GM12878 (cell line): ENCODE measurements around the gene TCF7L2. TPM values are rescaled to one million over a fixed set of nuclear protein-coding genes. Genes with fewer than 3 reads are reported as not detected.

Experiments
- ATAC-seq: fragments of 200-7000 bp; cut with Tn5 transposase; 3 replicates; pipeline ENCODE4 v1.9.1; 2020; ENCODE audit warnings: mild to moderate bottlenecking, moderate library complexity
- BruUV-seq: library from RNA; stranded (reverse); fragments of 400-500 nt; replicated peaks from 2 replicates; lab custom pipeline; 2021; lab: Mats Ljungman, UMichigan
- CTCF ChIA-PET: fragments of 300-600 bp; sonication (Branson Sonifier 250); formaldehyde crosslinking; extraction: SDS; loops from one replicate; lab custom pipeline; 2021; ENCODE audit warnings: inconsistent platforms; lab: Yijun Ruan, JAX
- POLR2A ChIA-PET: fragments of 350-600 bp; formaldehyde crosslinking; extraction: SDS; loops from one replicate; lab custom pipeline; 2021; ENCODE audit warnings: inconsistent platforms; lab: Charles Lee
- RAD21 ChIA-PET: fragments of 300-600 bp; sonication (Branson Sonifier 250); formaldehyde crosslinking; loops from one replicate; lab custom pipeline; 2023; ENCODE audit warnings: antibody characterized with exemption; ENCODE audit not compliant: unreplicated experiment; lab: Charles Lee
- SMC1A ChIA-PET: fragments of 300-600 bp; sonication (Branson Sonifier 250); formaldehyde crosslinking; loops from one replicate; lab custom pipeline; 2023; ENCODE audit not compliant: unreplicated experiment, uncharacterized antibody; lab: Charles Lee
- DNase-seq: peaks from one replicate; pipeline ENCODE4 v3.0.0-alpha.2; 2011; ENCODE audit warnings: low read depth, low spot score
- FAIRE-seq: peaks from 3 replicates; lab custom pipeline; 2011; peaks lifted over from hg19 to GRCh38; lab: Jason Lieb, UNC
- H2AFZ ChIP-seq: 2 replicates; pipeline ENCODE4 v1.6.0; 2011; ENCODE audit warnings: low read depth, low read length, control low read depth; ENCODE audit not compliant: control insufficient read depth
- H3K27ac ChIP-seq: 2 replicates; pipeline ENCODE4 v1.5.1; 2011; ENCODE audit warnings: control low read depth; ENCODE audit not compliant: control insufficient read depth, insufficient read depth
- H3K27me3 ChIP-seq, 2 experiments: replicated peaks in 1 of 2; 2 replicates each; pipeline versions ENCODE4 v1.6.0 to v1.6.1; 2011; ENCODE audit warnings: low read length in 1 of 2; ENCODE audit not compliant: control insufficient read depth in 2 of 2, insufficient read depth in 2 of 2
- H3K36me3 ChIP-seq, 2 experiments: 2 replicates each; pipeline ENCODE4 v1.5.1; 2011; ENCODE audit warnings: low read length in 1 of 2; ENCODE audit not compliant: control insufficient read depth in 2 of 2, insufficient read depth in 2 of 2
- H3K4me1 ChIP-seq: 2 replicates; pipeline ENCODE4 v1.6.1; 2011; ENCODE audit warnings: mild to moderate bottlenecking, low read length, moderate library complexity, mixed read lengths; ENCODE audit not compliant: control insufficient read depth, insufficient read depth
- H3K4me2 ChIP-seq: 2 replicates; pipeline ENCODE4 v1.6.0; 2011; ENCODE audit warnings: control low read depth; ENCODE audit not compliant: control insufficient read depth, insufficient read depth
- H3K4me3 ChIP-seq: fragments of 200-600 bp; sonication (generic); 2 replicates; pipeline ENCODE4 v1.5.1; 2016
- H3K79me2 ChIP-seq: 2 replicates; pipeline ENCODE4 v1.6.0; 2011; ENCODE audit warnings: low read length; ENCODE audit not compliant: control insufficient read depth, insufficient read depth
- H3K9ac ChIP-seq: 2 replicates; pipeline ENCODE4 v1.8.0; 2011; ENCODE audit warnings: low read length, control low read depth, mixed read lengths; ENCODE audit not compliant: control insufficient read depth, insufficient read depth
- H3K9me3 ChIP-seq: replicated peaks from 3 replicates; pipeline ENCODE4 v1.5.1; 2011; ENCODE audit warnings: mild to moderate bottlenecking, low read length; ENCODE audit not compliant: control insufficient read depth, insufficient read depth
- H4K20me1 ChIP-seq: 2 replicates; pipeline ENCODE4 v1.6.0; 2011; ENCODE audit not compliant: control insufficient read depth, insufficient read depth
- CREB1 ChIP-seq: IDR thresholded peaks from 2 replicates; pipeline ENCODE4 v1.6.1; 2012; ENCODE audit warnings: low read depth, mild to moderate bottlenecking, inconsistent platforms
- GABPA ChIP-seq: IDR thresholded peaks from 2 replicates; pipeline ENCODE4 v1.6.1; 2014; ENCODE audit warnings: antibody characterized with exemption, low read depth, mild to moderate bottlenecking, inconsistent platforms
- HCFC1 ChIP-seq: fragments of 150-350 bp; IDR thresholded peaks from 2 replicates; pipeline ENCODE4 v1.6.1; 2014; ENCODE audit warnings: low read length
- KLF5 ChIP-seq: fragments of 450-650 bp; IDR thresholded peaks from 2 replicates; pipeline ENCODE4 v1.6.1; 2014; ENCODE audit warnings: mild to moderate bottlenecking; ENCODE audit not compliant: partially characterized antibody
- MEF2A ChIP-seq: IDR thresholded peaks from 2 replicates; pipeline ENCODE4 v1.6.1; 2011; ENCODE audit warnings: low read depth, mild to moderate bottlenecking, low read length, moderate library complexity; ENCODE audit not compliant: insufficient read depth
- MYB ChIP-seq: fragments of 150-350 bp; IDR thresholded peaks from 2 replicates; pipeline ENCODE4 v1.6.1; 2014; ENCODE audit warnings: mild to moderate bottlenecking, low read depth, low read length, borderline replicate concordance
- NR2C2 ChIP-seq: IDR thresholded peaks from 2 replicates; pipeline ENCODE4 v1.6.1; 2011; ENCODE audit warnings: borderline replicate concordance, low read depth; ENCODE audit not compliant: control insufficient read depth, insufficient read length
- POLR2AphosphoS2 ChIP-seq: IDR thresholded peaks from 2 replicates; pipeline ENCODE4 v1.6.1; 2011; ENCODE audit warnings: low read depth, mild to moderate bottlenecking, low read length, improper control_type of control experiment, moderate library complexity
- SMAD5 ChIP-seq: IDR thresholded peaks from 2 replicates; pipeline ENCODE4 v1.6.1; 2016; ENCODE audit warnings: antibody characterized with exemption, low read depth
- SUZ12 ChIP-seq: fragments of 200-600 bp; sonication (generic); IDR thresholded peaks from one replicate; pipeline ENCODE4 v1.6.1; 2018; ENCODE audit warnings: antibody characterized with exemption, mild to moderate bottlenecking; ENCODE audit not compliant: unreplicated experiment
- TAF1 ChIP-seq: IDR thresholded peaks from 2 replicates; pipeline ENCODE4 v1.6.1; 2011; ENCODE audit warnings: mild to moderate bottlenecking, low read depth, low read length, borderline replicate concordance
- TCF3 ChIP-seq: IDR thresholded peaks from 2 replicates; pipeline ENCODE4 v1.6.1; 2012; ENCODE audit warnings: low read depth, mild to moderate bottlenecking, low read length, borderline replicate concordance; ENCODE audit not compliant: insufficient read depth
- ZBED1 ChIP-seq: IDR thresholded peaks from 2 replicates; pipeline ENCODE4 v1.6.1; 2016; ENCODE audit warnings: borderline replicate concordance
- WGBS: methylation state at CpG from one replicate; pipeline ENCODE4 v1.1.6; 2016; ENCODE audit warnings: low lambda C conversion rate; ENCODE audit not compliant: insufficient replicate concordance, insufficient coverage; ENCODE audit errors: missing lambda C conversion rate; 5-methylcytosine and 5-hydroxymethylcytosine counted together
- in situ Hi-C: fragments of 300-500 bp; cut with MboI; formaldehyde crosslinking; loops from 9 replicates; pipeline ENCODE4 v1.14.3; 2018; ENCODE audit warnings: mixed read lengths
- intact Hi-C: fragments of 100-400 bp; cut with micrococcal nuclease; formaldehyde crosslinking; loops from one replicate; pipeline ENCODE4 v1.14.2; 2022; ENCODE audit not compliant: unreplicated experiment
- polyA plus RNA-seq, 11 experiments: library from polyadenylated mRNA; depleted of rRNA in 4 of 11; unstranded in 6 of 11; stranded (reverse) in 5 of 11; fragments of >200 nt; fragmentation: Nextera tagmentation in 4 of 11; fragmentation: Illumina TruSeq in 1 of 11; extraction: Ambion mirVana in 4 of 11; extraction: Trizol in 1 of 11; gene quantifications; 1 replicate in 1 of 11; 2 replicates in 10 of 11; pipeline versions ENCODE4 v1.2.1 to v1.2.3, GENCODE V29; 2011 to 2016; ENCODE audit warnings: inconsistent platforms in 2 of 11, missing spikeins in 2 of 11, low read depth in 1 of 11
- total RNA-seq, 4 experiments: library from RNA; depleted of rRNA in 3 of 4; stranded (reverse); fragments of >200 nt in 3 of 4; fragmentation: Illumina TruSeq in 1 of 4; extraction: Trizol in 1 of 4; gene quantifications; 2 replicates each; pipeline versions ENCODE4 v1.2.1 to v1.2.3, GENCODE V29; 2013 to 2021
- TF ChIP-seq, protein P1 (sequence below): IDR thresholded peaks from 2 replicates; pipeline ENCODE4 v1.6.1; 2011; ENCODE audit warnings: low read depth, mild to moderate bottlenecking, low read length, moderate library complexity, borderline replicate concordance; ENCODE audit errors: extremely low read depth
- TF ChIP-seq, protein P2 (sequence below): IDR thresholded peaks from 2 replicates; pipeline ENCODE4 v1.6.1; 2012; ENCODE audit warnings: improper control_type of control experiment, low read depth, low read length; ENCODE audit not compliant: insufficient replicate concordance
- TF ChIP-seq, protein P3 (sequence below): fragments of 450-650 bp; IDR thresholded peaks from 2 replicates; pipeline ENCODE4 v1.6.1; 2017; ENCODE audit warnings: mild to moderate bottlenecking, moderate library complexity

The TCF7L2 gene
- total and polyA plus RNA-seq, 10 of the 15 experiments (the other 5 are each of a cell fraction or from before 2014, with no cell fraction given) = 0.02 to 1.1 (median 0.35) TPM; not detected in 4

DNA sequence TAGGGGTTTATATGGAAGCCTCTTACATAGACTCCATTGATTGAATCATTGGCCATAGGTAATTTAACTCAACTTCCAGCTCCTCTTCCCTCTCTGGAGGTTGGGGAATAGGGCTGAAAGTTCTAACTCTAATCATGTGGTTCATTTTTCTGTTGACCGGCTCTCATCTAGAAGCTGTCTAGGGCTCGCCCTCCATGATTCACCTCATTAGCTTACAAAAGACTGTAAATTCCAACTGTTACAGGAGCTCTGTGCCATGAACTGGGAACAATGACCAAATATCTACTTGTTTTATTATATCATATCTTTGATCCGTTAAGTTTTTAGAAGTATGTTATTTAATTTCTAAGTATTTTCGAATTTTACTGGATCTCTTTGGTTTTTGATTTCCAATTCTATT, 263.0 kb downstream of the TCF7L2 start:
- Histone ChIP-seq H3K9ac (no peak overlapping the region), H3K4me1 (no peaks in the 10 kb centered on the region), H3K4me3 (no peak overlapping the region), H3K9me3 (no peaks in the 10 kb centered on the region; the same call in 2 of the 3 replicates), H4K20me1 (no peaks in the 10 kb centered on the region), H3K4me2 (no peak overlapping the region), H2AFZ (no peak overlapping the region), H3K36me3 (no peaks in the 10 kb centered on the region), H3K27ac (no peak overlapping the region), H3K79me2 (no peaks in the 10 kb centered on the region), H3K27me3 (no peaks in the 10 kb centered on the region)
- FAIRE-seq (no peak), ATAC-seq (no peak), DNase-seq (no peak)
- intact Hi-C loops = no loop called here
- in situ Hi-C loops = no loop called here
- ChIA-PET POLR2A (no interaction called here), RAD21 (no interaction called here), SMC1A (no interaction called here), CTCF (no interaction called here)
- 55% methylated on average over 4 of the region's 4 CpGs for WGBS
- BruUV-seq = no TSS peak
- no peak for TF ChIP-seq ZBED1
- no peak for TF ChIP-seq TCF3
- TF ChIP-seq POLR2AphosphoS2 = no peak
- TF ChIP-seq, protein P1, sequence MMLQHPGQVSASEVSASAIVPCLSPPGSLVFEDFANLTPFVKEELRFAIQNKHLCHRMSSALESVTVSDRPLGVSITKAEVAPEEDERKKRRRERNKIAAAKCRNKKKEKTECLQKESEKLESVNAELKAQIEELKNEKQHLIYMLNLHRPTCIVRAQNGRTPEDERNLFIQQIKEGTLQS = no peak
- no peak for TF ChIP-seq CREB1
- TF ChIP-seq, protein P2, sequence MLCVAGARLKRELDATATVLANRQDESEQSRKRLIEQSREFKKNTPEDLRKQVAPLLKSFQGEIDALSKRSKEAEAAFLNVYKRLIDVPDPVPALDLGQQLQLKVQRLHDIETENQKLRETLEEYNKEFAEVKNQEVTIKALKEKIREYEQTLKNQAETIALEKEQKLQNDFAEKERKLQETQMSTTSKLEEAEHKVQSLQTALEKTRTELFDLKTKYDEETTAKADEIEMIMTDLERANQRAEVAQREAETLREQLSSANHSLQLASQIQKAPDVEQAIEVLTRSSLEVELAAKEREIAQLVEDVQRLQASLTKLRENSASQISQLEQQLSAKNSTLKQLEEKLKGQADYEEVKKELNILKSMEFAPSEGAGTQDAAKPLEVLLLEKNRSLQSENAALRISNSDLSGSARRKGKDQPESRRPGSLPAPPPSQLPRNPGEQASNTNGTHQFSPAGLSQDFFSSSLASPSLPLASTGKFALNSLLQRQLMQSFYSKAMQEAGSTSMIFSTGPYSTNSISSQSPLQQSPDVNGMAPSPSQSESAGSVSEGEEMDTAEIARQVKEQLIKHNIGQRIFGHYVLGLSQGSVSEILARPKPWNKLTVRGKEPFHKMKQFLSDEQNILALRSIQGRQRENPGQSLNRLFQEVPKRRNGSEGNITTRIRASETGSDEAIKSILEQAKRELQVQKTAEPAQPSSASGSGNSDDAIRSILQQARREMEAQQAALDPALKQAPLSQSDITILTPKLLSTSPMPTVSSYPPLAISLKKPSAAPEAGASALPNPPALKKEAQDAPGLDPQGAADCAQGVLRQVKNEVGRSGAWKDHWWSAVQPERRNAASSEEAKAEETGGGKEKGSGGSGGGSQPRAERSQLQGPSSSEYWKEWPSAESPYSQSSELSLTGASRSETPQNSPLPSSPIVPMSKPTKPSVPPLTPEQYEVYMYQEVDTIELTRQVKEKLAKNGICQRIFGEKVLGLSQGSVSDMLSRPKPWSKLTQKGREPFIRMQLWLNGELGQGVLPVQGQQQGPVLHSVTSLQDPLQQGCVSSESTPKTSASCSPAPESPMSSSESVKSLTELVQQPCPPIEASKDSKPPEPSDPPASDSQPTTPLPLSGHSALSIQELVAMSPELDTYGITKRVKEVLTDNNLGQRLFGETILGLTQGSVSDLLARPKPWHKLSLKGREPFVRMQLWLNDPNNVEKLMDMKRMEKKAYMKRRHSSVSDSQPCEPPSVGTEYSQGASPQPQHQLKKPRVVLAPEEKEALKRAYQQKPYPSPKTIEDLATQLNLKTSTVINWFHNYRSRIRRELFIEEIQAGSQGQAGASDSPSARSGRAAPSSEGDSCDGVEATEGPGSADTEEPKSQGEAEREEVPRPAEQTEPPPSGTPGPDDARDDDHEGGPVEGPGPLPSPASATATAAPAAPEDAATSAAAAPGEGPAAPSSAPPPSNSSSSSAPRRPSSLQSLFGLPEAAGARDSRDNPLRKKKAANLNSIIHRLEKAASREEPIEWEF = no peak
- no peak for TF ChIP-seq SMAD5
- TF ChIP-seq GABPA = no peak
- no peak for TF ChIP-seq KLF5
- no peak for TF ChIP-seq HCFC1
- no peak for TF ChIP-seq MYB
- TF ChIP-seq TAF1 = no peak
- TF ChIP-seq NR2C2 = no peak
- no peak for TF ChIP-seq MEF2A
- TF ChIP-seq, protein P3, sequence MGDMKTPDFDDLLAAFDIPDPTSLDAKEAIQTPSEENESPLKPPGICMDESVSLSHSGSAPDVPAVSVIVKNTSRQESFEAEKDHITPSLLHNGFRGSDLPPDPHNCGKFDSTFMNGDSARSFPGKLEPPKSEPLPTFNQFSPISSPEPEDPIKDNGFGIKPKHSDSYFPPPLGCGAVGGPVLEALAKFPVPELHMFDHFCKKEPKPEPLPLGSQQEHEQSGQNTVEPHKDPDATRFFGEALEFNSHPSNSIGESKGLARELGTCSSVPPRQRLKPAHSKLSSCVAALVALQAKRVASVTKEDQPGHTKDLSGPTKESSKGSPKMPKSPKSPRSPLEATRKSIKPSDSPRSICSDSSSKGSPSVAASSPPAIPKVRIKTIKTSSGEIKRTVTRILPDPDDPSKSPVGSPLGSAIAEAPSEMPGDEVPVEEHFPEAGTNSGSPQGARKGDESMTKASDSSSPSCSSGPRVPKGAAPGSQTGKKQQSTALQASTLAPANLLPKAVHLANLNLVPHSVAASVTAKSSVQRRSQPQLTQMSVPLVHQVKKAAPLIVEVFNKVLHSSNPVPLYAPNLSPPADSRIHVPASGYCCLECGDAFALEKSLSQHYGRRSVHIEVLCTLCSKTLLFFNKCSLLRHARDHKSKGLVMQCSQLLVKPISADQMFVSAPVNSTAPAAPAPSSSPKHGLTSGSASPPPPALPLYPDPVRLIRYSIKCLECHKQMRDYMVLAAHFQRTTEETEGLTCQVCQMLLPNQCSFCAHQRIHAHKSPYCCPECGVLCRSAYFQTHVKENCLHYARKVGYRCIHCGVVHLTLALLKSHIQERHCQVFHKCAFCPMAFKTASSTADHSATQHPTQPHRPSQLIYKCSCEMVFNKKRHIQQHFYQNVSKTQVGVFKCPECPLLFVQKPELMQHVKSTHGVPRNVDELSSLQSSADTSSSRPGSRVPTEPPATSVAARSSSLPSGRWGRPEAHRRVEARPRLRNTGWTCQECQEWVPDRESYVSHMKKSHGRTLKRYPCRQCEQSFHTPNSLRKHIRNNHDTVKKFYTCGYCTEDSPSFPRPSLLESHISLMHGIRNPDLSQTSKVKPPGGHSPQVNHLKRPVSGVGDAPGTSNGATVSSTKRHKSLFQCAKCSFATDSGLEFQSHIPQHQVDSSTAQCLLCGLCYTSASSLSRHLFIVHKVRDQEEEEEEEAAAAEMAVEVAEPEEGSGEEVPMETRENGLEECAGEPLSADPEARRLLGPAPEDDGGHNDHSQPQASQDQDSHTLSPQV = no peak
- no peak for TF ChIP-seq SUZ12
